Measurements from ENCODE around the gene UNKL.

UNKL gene

DNA sequence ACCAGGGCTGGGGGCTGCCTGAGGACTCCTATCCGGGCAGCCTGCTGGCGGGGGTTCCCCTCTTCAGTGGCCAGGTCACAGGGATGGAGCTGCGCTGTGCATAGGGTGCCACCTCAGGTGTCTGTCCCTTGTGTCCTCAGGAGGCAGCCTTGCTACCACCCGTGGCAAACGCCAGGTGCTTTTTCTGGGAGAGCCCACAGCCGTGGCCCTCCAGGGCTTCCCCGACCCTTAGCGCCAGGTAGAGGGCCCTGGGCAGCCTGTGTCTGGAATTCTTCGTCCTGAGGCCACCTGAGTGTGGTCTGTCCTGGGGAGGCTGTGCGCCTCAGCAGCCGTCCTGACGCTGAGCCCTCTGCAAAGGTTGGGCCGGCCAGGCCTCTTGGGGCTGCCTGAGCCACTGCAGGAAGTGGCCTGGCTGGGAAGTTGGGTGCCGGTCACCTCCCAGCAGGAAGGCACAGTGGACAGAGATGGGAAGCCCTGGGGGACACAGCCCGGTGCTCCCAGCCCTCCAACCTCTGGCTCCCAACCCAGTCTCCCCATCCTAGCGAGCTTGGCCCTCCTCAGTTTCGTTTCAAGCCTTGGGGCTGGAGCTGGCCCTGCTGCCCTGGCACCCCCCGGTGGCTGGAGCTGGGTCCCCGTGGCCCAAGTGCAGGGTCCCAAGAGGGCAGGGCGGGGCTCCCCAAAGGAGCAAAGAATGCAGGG lies 88.7 kb downstream of the UNKL start:
- DNase-seq (ENCODE audit: low spot score): no peak

DNA sequence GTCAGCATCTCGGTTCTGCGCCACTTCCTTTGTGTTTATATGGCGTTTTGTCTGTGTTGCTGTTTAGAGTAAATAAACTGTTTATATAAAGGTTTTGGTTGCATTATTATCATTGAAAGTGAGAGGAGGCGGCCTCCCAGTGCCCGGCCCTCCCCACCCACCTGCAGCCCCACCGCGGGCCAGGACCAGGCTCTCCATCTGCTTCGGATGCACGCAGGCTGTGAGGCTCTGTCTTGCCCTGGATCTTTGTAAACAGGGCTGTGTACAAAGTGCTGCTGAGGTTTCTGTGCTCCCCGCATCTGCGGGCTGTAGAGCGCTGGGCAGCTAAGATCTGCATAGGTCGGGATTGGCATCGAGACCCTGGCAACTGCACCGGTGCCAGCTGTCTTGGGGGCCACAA lies 89.2 kb downstream of the UNKL start:
- no peak for DNase-seq (ENCODE audit: low spot score)

DNA sequence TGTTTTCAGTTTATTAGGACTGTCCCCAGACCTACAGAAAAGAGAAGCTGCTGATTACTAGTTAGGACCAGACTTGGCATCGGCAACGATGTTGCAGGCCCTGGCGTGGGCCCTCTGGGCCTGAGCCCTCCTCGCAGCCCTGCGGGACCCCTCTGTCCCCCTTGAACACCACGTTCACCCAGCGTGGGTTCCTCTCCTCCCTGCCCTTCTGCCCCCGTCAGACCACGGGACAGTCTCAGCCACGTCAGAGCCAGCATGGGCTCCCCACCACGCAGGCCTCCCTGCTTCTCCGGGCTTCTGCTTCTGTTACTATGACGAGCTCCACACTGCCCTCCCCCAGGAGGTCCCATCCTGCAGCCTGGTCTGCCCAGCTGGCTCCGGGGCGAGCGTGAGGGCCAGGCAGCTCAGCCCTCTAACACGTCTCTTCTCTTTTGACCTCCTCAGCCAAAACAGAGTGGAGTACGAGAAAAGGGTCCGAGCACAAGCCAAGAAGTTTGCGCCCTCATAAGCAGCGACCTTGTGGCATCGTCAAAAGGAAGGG lies 90.1 kb downstream of the UNKL start:
- no peak for DNase-seq (ENCODE audit: low spot score)

GRCh38 chr16:1323296-1324239 lies 90.9 kb downstream of the UNKL start:
- DNase-seq (ENCODE audit: low spot score): no peak

- DNase-seq (ENCODE audit: low spot score): no peak
These were observed 92.1 kb downstream of the UNKL start for GRCh38 chr16:1322407-1322806.

DNA sequence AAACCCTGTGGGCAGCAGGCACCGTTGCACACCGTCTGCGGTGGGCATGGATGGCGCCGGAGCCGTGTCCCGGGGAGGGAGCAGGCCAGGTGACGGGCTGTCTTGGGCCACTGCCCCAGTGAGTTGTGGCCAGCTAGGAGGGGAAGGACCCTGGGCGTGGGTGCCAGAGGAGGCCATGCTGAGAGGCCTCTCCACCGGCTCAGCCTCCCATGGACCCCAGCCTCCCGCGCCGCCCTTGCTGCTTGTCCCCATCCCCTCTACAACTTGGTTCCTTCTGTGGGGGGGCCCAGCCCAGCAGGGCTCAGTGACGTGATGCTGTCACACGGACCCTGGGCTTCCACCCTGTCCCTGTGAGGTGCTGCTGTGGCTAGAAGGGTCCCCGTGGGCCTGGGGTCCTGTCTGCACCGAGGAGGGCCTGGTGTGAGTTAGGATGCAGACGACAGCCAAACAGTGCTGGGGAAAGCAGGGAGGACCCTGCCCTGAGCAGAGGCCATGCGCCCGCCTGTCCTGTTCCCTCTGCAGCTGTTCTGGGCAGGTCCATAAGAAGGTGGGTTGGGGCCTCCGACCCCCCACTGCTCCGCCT lies 93.8 kb downstream of the UNKL start:
- DNase-seq (ENCODE audit: low spot score): no peak

DNA sequence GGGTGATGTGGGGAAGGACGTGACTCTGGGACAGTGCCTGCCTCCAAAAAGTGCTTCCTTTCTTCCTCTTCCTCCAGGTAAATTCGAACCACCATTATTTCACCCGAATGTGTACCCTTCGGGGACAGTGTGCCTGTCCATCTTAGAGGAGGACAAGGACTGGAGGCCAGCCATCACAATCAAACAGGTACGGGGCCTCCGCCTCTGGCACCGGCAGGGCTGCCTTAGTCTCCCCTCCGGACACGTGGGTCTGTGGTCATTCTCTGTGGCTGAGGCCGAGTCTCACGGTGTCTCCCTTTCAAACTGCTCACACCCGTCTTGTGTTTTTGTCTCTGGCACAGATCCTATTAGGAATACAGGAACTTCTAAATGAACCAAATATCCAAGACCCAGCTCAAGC lies 94.4 kb downstream of the UNKL start:
- DNase-seq (ENCODE audit: low spot score): no peak

DNA sequence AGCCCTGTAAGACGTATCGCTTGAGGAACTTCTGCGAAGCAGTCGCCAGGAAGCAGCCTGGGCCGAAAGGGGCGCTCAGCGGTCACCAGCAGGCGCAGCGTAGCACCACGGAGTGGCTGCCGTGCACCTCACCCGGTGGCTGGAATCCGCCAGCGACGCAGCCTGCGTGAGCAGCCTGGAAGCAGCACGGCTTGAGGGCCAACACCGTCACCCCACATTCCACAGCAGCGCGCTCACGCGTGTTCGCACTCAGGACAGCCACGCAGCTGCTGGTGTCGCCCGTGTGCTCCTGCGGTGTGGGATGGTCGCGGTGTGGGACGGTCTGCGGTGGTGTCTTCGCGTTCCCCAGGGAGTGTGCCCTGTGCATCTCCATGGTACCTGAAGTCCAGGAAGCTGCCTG lies 95.5 kb downstream of the UNKL start:
- DNase-seq (ENCODE audit: low spot score): no peak

DNA sequence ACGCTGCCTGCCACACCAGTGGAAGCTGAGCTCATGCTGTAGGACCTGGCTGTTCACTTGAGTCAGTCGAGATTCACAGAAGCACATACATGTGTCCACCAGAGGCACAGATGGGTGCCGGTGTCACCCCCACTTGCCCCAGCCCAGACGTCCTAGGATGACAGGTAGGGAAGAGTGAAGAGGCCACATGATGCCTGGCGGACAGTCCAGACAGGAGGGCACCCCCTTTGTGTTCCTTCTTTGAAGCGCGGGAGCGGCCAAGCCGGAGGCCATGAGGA lies 96.3 kb downstream of the UNKL start:
- no peak for DNase-seq (ENCODE audit: low spot score)

DNA sequence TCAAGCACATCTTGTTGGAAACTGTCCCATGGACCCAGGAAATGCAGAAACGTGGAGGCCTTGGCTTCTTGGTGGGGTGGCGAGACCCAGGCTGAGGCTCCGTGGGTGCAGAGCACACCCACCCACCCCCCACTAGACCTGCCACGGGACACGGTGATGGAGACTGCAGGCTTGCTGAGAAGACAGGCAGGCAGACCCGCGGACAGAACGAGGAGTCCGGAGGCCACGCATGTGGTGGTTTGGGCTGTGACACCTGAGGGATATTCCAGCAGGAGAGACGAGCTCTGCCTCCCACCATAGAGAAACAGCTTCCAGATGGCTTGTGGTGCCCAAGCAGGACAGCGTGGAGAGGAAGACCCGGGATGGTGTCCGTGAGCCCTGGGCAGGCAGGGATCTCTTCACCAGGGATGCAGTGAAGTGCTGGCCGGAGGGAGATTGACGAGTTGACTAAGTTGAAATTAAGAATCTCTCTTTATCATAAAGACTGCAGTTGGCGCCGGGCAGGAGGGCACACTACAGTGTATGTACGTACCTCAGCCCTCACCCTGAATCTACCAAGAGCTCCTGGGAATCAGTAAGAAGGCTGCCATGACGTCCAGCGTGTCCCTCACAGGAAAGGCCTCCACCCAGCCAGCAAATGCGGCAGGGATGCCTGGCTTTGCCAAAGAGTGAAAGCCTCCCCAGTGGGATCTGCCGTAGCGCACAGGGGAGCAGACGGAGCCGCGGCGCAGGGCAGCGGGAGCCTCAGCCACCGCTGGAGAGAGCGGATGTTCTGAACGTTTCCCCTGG lies 96.8 kb downstream of the UNKL start:
- no peak for DNase-seq (ENCODE audit: low spot score)

GRCh38 chr16:1316033-1316405 lies 98.5 kb downstream of the UNKL start:
- DNase-seq (ENCODE audit: low spot score): no peak

GRCh38 chr16:1315081-1316032 lies 99.1 kb downstream of the UNKL start:
- DNase-seq (ENCODE audit: low spot score): no peak

GRCh38 chr16:1314399-1315068 lies 100.0 kb downstream of the UNKL start:
- no peak for DNase-seq (ENCODE audit: low spot score)

DNA sequence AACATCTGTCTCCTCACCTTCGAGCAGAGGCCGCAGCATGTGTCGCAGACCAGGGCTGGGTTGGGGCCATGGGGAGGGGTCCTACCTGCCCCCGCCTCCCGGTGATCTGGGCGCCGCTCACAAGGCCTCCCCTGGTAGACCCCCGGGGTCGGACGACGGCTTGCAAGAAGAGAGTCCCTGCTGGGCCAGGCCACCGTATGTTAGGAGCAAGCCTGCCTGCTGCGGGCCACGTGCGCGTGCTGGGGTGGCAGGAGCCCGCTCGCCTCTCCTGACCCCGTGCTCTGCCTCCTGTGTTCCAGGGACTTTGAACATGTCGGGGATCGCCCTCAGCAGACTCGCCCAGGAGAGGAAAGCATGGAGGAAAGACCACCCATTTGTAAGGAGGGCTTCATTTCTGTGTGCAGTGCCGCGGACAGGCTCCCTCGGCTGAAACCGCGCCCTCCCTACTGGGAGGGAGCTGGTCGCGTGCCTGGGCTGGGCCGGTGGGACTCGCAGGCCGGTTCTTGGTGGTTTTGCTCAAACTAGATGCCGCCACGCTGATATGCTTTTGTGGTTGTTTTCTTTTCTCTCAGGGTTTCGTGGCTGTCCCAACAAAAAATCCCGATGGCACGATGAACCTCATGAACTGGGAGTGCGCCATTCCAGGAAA lies 100.7 kb downstream of the UNKL start:
- DNase-seq (ENCODE audit: low spot score): no peak
